Measurements from ENCODE around the gene CD300LD. TPM values are rescaled to one million over a fixed set of nuclear protein-coding genes. Genes with fewer than 3 reads are reported as not detected.

CD300LD gene
- total and polyA plus RNA-seq, 2 experiments from 2014 or later: not detected

DNA sequence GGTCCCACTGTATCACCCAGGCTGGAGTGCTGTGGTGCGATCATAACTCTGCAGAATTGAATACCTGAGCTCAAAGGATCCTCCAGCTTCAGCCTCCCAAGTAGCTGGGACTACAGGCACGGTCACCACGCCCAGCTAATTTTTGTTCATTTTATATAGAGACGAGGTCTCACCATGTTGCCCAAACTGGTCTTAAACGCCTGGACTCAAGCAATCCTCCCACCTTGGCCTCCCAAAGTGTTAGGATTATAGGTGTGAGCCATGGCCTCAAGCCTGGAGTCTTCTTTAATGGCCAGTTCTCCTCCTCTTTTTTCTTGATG is 61.3 kb downstream of the CD300LD start (continued):
- TF ChIP-seq, protein P1, sequence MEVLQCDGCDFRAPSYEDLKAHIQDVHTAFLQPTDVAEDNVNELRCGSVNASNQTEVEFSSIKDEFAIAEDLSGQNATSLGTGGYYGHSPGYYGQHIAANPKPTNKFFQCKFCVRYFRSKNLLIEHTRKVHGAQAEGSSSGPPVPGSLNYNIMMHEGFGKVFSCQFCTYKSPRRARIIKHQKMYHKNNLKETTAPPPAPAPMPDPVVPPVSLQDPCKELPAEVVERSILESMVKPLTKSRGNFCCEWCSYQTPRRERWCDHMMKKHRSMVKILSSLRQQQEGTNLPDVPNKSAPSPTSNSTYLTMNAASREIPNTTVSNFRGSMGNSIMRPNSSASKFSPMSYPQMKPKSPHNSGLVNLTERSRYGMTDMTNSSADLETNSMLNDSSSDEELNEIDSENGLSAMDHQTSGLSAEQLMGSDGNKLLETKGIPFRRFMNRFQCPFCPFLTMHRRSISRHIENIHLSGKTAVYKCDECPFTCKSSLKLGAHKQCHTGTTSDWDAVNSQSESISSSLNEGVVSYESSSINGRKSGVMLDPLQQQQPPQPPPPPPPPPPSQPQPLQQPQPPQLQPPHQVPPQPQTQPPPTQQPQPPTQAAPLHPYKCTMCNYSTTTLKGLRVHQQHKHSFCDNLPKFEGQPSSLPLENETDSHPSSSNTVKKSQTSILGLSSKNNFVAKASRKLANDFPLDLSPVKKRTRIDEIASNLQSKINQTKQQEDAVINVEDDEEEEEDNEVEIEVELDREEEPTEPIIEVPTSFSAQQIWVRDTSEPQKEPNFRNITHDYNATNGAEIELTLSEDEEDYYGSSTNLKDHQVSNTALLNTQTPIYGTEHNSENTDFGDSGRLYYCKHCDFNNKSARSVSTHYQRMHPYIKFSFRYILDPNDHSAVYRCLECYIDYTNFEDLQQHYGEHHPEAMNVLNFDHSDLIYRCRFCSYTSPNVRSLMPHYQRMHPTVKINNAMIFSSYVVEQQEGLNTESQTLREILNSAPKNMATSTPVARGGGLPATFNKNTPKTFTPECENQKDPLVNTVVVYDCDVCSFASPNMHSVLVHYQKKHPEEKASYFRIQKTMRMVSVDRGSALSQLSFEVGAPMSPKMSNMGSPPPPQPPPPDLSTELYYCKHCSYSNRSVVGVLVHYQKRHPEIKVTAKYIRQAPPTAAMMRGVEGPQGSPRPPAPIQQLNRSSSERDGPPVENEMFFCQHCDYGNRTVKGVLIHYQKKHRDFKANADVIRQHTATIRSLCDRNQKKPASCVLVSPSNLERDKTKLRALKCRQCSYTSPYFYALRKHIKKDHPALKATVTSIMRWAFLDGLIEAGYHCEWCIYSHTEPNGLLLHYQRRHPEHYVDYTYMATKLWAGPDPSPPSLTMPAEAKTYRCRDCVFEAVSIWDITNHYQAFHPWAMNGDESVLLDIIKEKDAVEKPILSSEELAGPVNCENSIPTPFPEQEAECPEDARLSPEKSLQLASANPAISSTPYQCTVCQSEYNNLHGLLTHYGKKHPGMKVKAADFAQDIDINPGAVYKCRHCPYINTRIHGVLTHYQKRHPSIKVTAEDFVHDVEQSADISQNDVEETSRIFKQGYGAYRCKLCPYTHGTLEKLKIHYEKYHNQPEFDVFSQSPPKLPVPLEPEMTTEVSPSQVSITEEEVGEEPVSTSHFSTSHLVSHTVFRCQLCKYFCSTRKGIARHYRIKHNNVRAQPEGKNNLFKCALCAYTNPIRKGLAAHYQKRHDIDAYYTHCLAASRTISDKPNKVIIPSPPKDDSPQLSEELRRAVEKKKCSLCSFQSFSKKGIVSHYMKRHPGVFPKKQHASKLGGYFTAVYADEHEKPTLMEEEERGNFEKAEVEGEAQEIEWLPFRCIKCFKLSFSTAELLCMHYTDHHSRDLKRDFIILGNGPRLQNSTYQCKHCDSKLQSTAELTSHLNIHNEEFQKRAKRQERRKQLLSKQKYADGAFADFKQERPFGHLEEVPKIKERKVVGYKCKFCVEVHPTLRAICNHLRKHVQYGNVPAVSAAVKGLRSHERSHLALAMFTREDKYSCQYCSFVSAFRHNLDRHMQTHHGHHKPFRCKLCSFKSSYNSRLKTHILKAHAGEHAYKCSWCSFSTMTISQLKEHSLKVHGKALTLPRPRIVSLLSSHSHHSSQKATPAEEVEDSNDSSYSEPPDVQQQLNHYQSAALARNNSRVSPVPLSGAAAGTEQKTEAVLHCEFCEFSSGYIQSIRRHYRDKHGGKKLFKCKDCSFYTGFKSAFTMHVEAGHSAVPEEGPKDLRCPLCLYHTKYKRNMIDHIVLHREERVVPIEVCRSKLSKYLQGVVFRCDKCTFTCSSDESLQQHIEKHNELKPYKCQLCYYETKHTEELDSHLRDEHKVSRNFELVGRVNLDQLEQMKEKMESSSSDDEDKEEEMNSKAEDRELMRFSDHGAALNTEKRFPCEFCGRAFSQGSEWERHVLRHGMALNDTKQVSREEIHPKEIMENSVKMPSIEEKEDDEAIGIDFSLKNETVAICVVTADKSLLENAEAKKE (CRISPR knock-in tag; IDR thresholded peaks at IDR 0.05): no peak

Other genes with a start within 250 kb of the CD300LD start
- 4.9 and 5.0 TPM in 2 replicates for gene BTBD17, start 230.4 kb downstream of the CD300LD start, total RNA-seq (2014; rRNA removed; shearing (Covaris generic))
- gene BTBD17, start 230.4 kb downstream of the CD300LD start, polyA plus RNA-seq (2016; fragmentation: Nextera tagmentation; extraction: Ambion mirVana): 1.7 and 1.9 TPM in 2 replicates
- not detected in 2 replicates for gene GPR142, start 224.8 kb downstream of the CD300LD start, total RNA-seq (2014; rRNA removed; shearing (Covaris generic))
- gene GPR142, start 224.8 kb downstream of the CD300LD start, polyA plus RNA-seq (2016; fragmentation: Nextera tagmentation; extraction: Ambion mirVana): not detected in 2 replicates
- 20.7 and 22.4 TPM in 2 replicates for gene GPRC5C, start 160.2 kb downstream of the CD300LD start, total RNA-seq (2014; rRNA removed; shearing (Covaris generic))
- gene GPRC5C, start 160.2 kb downstream of the CD300LD start, polyA plus RNA-seq (2016; fragmentation: Nextera tagmentation; extraction: Ambion mirVana): 8.9 and 9.0 TPM in 2 replicates
- gene CD300A, start 125.6 kb downstream of the CD300LD start, total RNA-seq (2014; rRNA removed; shearing (Covaris generic)): 0.45 and 0.70 TPM in 2 replicates
- gene CD300A, start 125.6 kb downstream of the CD300LD start, polyA plus RNA-seq (2016; fragmentation: Nextera tagmentation; extraction: Ambion mirVana): 0.37 and 0.54 TPM in 2 replicates
- not detected in 2 replicates for gene CD300LB, start 60.8 kb downstream of the CD300LD start, total RNA-seq (2014; rRNA removed; shearing (Covaris generic))
- not detected in 2 replicates for gene CD300LB, start 60.8 kb downstream of the CD300LD start, polyA plus RNA-seq (2016; fragmentation: Nextera tagmentation; extraction: Ambion mirVana)
- gene CD300C, start 46.2 kb downstream of the CD300LD start, total RNA-seq (2014; rRNA removed; shearing (Covaris generic)): not detected in 2 replicates
- gene CD300C, start 46.2 kb downstream of the CD300LD start, polyA plus RNA-seq (2016; fragmentation: Nextera tagmentation; extraction: Ambion mirVana): not detected in 2 replicates
- gene CD300H, start 24.8 kb downstream of the CD300LD start, total RNA-seq (2014; rRNA removed; shearing (Covaris generic)): not detected in 2 replicates
- not detected in 2 replicates for gene CD300H, start 24.8 kb downstream of the CD300LD start, polyA plus RNA-seq (2016; fragmentation: Nextera tagmentation; extraction: Ambion mirVana)
- gene CD300E, start 31.5 kb upstream of the CD300LD start, total RNA-seq (2014; rRNA removed; shearing (Covaris generic)): not detected in 2 replicates
- gene CD300E, start 31.5 kb upstream of the CD300LD start, polyA plus RNA-seq (2016; fragmentation: Nextera tagmentation; extraction: Ambion mirVana): not detected in 2 replicates
- gene CD300LF, start 120.6 kb upstream of the CD300LD start, total RNA-seq (2014; rRNA removed; shearing (Covaris generic)): not detected in 2 replicates
- gene CD300LF, start 120.6 kb upstream of the CD300LD start, polyA plus RNA-seq (2016; fragmentation: Nextera tagmentation; extraction: Ambion mirVana): not detected in 2 replicates
- gene RAB37, start 145.0 kb upstream of the CD300LD start, total RNA-seq (2014; rRNA removed; shearing (Covaris generic)): 3.4 and 5.2 TPM in 2 replicates
- gene RAB37, start 145.0 kb upstream of the CD300LD start, polyA plus RNA-seq (2016; fragmentation: Nextera tagmentation; extraction: Ambion mirVana): 3.3 and 3.6 TPM in 2 replicates
- 85.8 and 100 TPM in 2 replicates for gene NHERF1, start 156.3 kb upstream of the CD300LD start, total RNA-seq (2014; rRNA removed; shearing (Covaris generic))
- gene NHERF1, start 156.3 kb upstream of the CD300LD start, polyA plus RNA-seq (2016; fragmentation: Nextera tagmentation; extraction: Ambion mirVana): 48.8 and 49.3 TPM in 2 replicates
- 37.5 and 62.1 TPM in 2 replicates for gene NAT9, start 184.1 kb upstream of the CD300LD start, total RNA-seq (2014; rRNA removed; shearing (Covaris generic))
- gene NAT9, start 184.1 kb upstream of the CD300LD start, polyA plus RNA-seq (2016; fragmentation: Nextera tagmentation; extraction: Ambion mirVana): 30.7 and 37.3 TPM in 2 replicates

All from GM23338 (cell line).